Natural killer cell (primary cell): ENCODE measurements around the gene PTPRN2. TPM values are rescaled to one million over a fixed set of nuclear protein-coding genes. Genes with fewer than 3 reads are reported as not detected.

Experiments
- ATAC-seq, 3 donors: fragments of 150-1000 bp in 2 of 3; fragments of 200-7000 bp in 1 of 3; cut with Tn5 transposase; 1 replicate in 1 of 3; 2 replicates in 2 of 3; pipeline ENCODE4 v1.10.0; 2021; ENCODE audit warnings: mild to moderate bottlenecking in 2 of 3, moderate library complexity in 2 of 3
- DNase-seq, 2 donors: peaks; one replicate each; pipeline versions ENCODE4 v3.0.0 to v3.0.0-alpha.2; 2013 to 2021; ENCODE audit warnings: mixed read lengths in 1 of 2
- H3K27ac ChIP-seq: one replicate; pipeline ENCODE4 v1.5.1; 2013; ENCODE audit warnings: mild to moderate bottlenecking, low read length
- H3K27me3 ChIP-seq: one replicate; pipeline ENCODE4 v1.6.1; 2013; ENCODE audit warnings: low read length; ENCODE audit not compliant: control insufficient read depth, insufficient read depth
- H3K36me3 ChIP-seq: one replicate; pipeline ENCODE4 v1.6.1; 2013; ENCODE audit warnings: low read length; ENCODE audit not compliant: control insufficient read depth, insufficient read depth
- H3K4me1 ChIP-seq: one replicate; pipeline ENCODE4 v1.6.1; 2013; ENCODE audit warnings: low read length; ENCODE audit not compliant: control insufficient read depth, insufficient read depth
- H3K4me3 ChIP-seq: one replicate; pipeline ENCODE4 v1.5.1; 2013; ENCODE audit warnings: low read length
- H3K9me3 ChIP-seq: one replicate; pipeline ENCODE4 v1.6.1; 2013; ENCODE audit warnings: low read length; ENCODE audit not compliant: control insufficient read depth, insufficient read depth
- H3K27ac Mint-ChIP-seq, 2 donors: one replicate each; pipeline ENCODE4 v1.8.0; 2022; ENCODE audit warnings: mild to moderate bottlenecking in 2 of 2, mixed read lengths in 2 of 2, moderate library complexity in 1 of 2
- H3K27me3 Mint-ChIP-seq, 2 donors: one replicate each; pipeline ENCODE4 v1.8.0; 2022; ENCODE audit warnings: low read depth in 2 of 2, mixed read lengths in 2 of 2
- H3K36me3 Mint-ChIP-seq: one replicate; pipeline ENCODE4 v1.8.0; 2022; ENCODE audit warnings: mixed read lengths
- H3K4me1 Mint-ChIP-seq, 2 donors: one replicate each; pipeline ENCODE4 v1.8.0; 2022; ENCODE audit warnings: mixed read lengths in 2 of 2
- H3K4me3 Mint-ChIP-seq: one replicate; pipeline ENCODE4 v1.8.0; 2022; ENCODE audit warnings: mild to moderate bottlenecking, moderate library complexity, mixed read lengths
- H3K9me3 Mint-ChIP-seq, 2 donors: one replicate each; pipeline ENCODE4 v1.8.0; 2022; ENCODE audit warnings: mixed read lengths in 2 of 2
- WGBS: methylation state at CpG from one replicate; pipeline ENCODE4 v1.1.7; 2013; ENCODE audit warnings: missing lambda C conversion rate; ENCODE audit not compliant: insufficient coverage; 5-methylcytosine and 5-hydroxymethylcytosine counted together
- intact Hi-C: fragments of 100-400 bp; cut with micrococcal nuclease; formaldehyde crosslinking; loops from one replicate; pipeline ENCODE4 v1.14.2; 2022
- total RNA-seq, 4 donors: library from RNA; stranded (reverse); fragments of 120-200 nt in 1 of 4; gene quantifications; one replicate each; pipeline versions ENCODE4 v1.2.3 to v1.2.4, GENCODE V29; 2013 to 2022
- TF ChIP-seq, protein P1 (sequence below): fragments of 200-600 bp; IDR thresholded peaks from one replicate; pipeline ENCODE4 v1.8.0; 2022; ENCODE audit warnings: antibody characterized with exemption

PTPRN2 gene
- total RNA-seq, 3 donors from 2014 or later (not counting 1 experiment from before 2014, with no cell fraction given): 1.3 to 2.5 (median 1.9) TPM

DNA sequence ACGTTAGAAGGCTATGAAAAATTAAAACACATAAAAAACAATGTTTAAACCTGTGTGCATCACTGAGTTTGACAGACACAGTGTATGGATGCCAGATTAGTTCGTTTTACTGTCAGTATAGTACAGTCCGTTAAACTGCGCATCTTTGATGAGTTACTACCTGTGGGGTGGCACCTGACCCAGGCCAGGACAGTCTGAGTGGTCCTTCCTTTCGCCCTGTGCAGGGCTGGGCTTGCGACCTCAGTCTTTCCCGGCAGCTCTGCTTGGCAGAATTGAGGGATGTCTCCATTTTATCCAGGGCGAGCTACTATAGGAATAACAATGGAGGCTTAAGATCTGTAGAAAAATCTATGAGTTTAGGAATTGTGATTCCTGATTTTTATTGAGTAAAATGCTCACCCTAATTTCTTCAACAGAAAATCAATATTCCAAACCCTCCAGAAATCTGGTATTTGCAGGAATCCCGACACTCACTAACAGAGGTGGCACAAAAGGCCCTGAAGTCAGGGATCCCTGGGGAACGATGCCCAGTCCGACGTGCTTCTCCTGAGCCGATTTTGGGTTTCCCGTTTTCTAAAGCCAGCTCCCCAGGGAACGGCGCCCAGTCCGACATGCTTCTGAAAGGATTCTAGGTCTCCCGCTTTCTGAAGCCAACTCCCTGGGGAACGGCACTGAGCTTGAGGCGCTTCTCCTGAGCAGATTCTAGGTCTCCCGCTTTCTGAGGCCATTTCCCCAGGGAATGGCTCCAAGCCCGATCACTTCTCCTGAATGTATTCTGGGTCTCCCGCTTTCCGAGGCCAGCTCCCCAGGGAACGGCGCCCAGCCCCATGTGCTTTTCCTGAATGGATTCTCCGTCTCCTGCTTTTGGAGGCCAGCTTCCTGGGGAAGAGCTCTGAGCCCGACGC is 873.2 kb downstream of the PTPRN2 start:
- no peak overlapping the region for H3K27ac Mint-ChIP-seq
- intact Hi-C loops: no loop called here
- TF ChIP-seq, protein P1, sequence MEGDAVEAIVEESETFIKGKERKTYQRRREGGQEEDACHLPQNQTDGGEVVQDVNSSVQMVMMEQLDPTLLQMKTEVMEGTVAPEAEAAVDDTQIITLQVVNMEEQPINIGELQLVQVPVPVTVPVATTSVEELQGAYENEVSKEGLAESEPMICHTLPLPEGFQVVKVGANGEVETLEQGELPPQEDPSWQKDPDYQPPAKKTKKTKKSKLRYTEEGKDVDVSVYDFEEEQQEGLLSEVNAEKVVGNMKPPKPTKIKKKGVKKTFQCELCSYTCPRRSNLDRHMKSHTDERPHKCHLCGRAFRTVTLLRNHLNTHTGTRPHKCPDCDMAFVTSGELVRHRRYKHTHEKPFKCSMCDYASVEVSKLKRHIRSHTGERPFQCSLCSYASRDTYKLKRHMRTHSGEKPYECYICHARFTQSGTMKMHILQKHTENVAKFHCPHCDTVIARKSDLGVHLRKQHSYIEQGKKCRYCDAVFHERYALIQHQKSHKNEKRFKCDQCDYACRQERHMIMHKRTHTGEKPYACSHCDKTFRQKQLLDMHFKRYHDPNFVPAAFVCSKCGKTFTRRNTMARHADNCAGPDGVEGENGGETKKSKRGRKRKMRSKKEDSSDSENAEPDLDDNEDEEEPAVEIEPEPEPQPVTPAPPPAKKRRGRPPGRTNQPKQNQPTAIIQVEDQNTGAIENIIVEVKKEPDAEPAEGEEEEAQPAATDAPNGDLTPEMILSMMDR: no peak

DNA sequence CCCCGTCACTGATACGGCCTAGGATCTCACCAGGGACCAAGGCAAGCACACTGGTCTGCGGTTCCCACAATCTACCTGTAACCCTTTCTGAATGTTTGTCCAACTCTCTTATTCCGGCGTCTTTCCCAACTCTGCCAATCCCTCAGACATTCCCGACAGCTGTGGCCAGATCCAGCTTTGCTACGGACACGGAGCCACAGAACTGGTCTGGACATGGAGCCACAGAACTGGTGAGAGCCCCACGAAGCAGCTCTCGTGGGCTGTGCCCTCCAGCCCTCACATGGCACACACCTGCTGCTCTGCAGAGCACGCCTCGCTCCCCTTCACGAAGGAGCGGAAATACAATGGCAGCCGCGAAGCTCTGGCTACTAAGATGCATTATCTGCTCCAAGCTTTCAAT is 874.0 kb downstream of the PTPRN2 start:
- 93% methylated on average over 16 of the region's 16 CpGs for WGBS
- H3K36me3 ChIP-seq: no peaks in the 10 kb centered on the region
- H3K4me3 ChIP-seq: no peak overlapping the region
- peaks cover 0 to 4% of the 10 kb centered on the region in 2 donors for H3K27me3 Mint-ChIP-seq
- H3K4me1 ChIP-seq: no peaks in the 10 kb centered on the region
- no peak overlapping the region for H3K27ac ChIP-seq
- no peak for ATAC-seq
- intact Hi-C loops: no loop called here
- no peak overlapping the region for H3K4me3 Mint-ChIP-seq
- DNase-seq: no peak
- H3K4me1 Mint-ChIP-seq: no peaks in the 10 kb centered on the region
- H3K27ac Mint-ChIP-seq: no peak overlapping the region
- no peaks in the 10 kb centered on the region for H3K9me3 Mint-ChIP-seq
- H3K9me3 ChIP-seq: no peaks in the 10 kb centered on the region
- H3K27me3 ChIP-seq: no peaks in the 10 kb centered on the region
- H3K36me3 Mint-ChIP-seq: no peaks in the 10 kb centered on the region
- TF ChIP-seq, protein P1: no peak

More for the DNA sequence above, 873.2 kb downstream of the PTPRN2 start:
- no peaks in the 10 kb centered on the region for H3K9me3 Mint-ChIP-seq
- no peak overlapping the region for H3K4me3 ChIP-seq
- H3K27me3 ChIP-seq: no peaks in the 10 kb centered on the region
- 90% methylated on average over 29 of the region's 29 CpGs for WGBS
- H3K4me1 ChIP-seq: no peaks in the 10 kb centered on the region
- no peaks in the 10 kb centered on the region for H3K36me3 Mint-ChIP-seq
- no peak overlapping the region for H3K4me3 Mint-ChIP-seq
- no peak overlapping the region for H3K27ac ChIP-seq
- DNase-seq (no peak), ATAC-seq (no peak)
- no peaks in the 10 kb centered on the region for H3K4me1 Mint-ChIP-seq
- H3K9me3 ChIP-seq: no peaks in the 10 kb centered on the region
- no peaks in the 10 kb centered on the region for H3K27me3 Mint-ChIP-seq
- no peaks in the 10 kb centered on the region for H3K36me3 ChIP-seq

DNA sequence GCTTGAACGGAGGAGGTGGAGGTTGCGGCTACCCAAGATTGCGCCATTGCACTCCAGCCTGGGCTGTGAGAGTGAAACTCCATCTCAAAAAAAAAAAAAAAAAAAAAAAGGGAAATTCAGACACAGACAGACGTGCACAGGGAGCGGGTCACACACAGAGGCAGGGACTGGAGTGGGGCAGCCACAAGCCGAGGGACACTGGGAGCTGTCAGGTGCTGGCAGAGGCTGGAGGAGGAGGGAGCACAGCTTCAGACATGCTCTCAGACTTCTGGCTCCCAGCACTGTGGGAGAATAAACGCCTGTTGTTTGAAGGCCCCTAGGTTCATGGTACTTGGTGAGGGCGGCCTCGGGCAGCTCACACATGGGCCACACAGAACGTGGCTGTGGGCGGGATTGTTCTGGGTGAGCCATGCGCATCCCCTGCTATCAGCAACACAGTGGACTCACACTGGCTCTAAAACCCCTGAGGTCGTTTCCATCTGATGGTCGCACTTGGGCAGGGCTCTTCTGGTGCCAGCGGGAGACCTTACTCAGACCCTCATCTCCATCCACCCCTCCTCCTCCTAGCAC is 874.9 kb downstream of the PTPRN2 start:
- H3K4me1 Mint-ChIP-seq: no peaks in the 10 kb centered on the region

More for the DNA sequence above, 874.9 kb downstream of the PTPRN2 start:
- Histone ChIP-seq H3K4me1 (no peaks in the 10 kb centered on the region), H3K27me3 (no peaks in the 10 kb centered on the region), H3K4me3 (no peak overlapping the region), H3K9me3 (no peaks in the 10 kb centered on the region), H3K36me3 (no peaks in the 10 kb centered on the region), H3K27ac (no peak overlapping the region)
- TF ChIP-seq, protein P1: no peak
- ATAC-seq (no peak), DNase-seq (no peak)
- no peak overlapping the region for H3K27ac Mint-ChIP-seq
- H3K27me3 Mint-ChIP-seq: peaks cover 3 to 10% of the 10 kb centered on the region in 2 donors
- no peak overlapping the region for H3K4me3 Mint-ChIP-seq
- H3K36me3 Mint-ChIP-seq: no peaks in the 10 kb centered on the region
- H3K9me3 Mint-ChIP-seq: no peaks in the 10 kb centered on the region
- 90% methylated on average over 15 of the region's 15 CpGs for WGBS
- intact Hi-C loops: no loop called here
